SK-N-SH (cell line): ENCODE data around the gene AKAP3. TPM values are rescaled to one million over a fixed set of nuclear protein-coding genes. Genes with fewer than 3 reads are reported as not detected.

Experiments
- CTCF ChIA-PET: fragments of 300-600, 350-600 bp; formaldehyde crosslinking; extraction: SDS; loops from one replicate; lab custom pipeline; 2021; lab: Yijun Ruan, JAX
- POLR2A ChIA-PET: fragments of 350-600 bp; sonication (Branson Sonifier 250); formaldehyde crosslinking; extraction: SDS; loops from one replicate; lab custom pipeline; 2020; ENCODE audit warnings: antibody characterized with exemption, inconsistent platforms; lab: Yijun Ruan, JAX
- DNase-seq: peaks from one replicate; pipeline ENCODE4 v3.0.0; 2012
- H2AFZ ChIP-seq: fragments of 200-600 bp; sonication (generic); 2 replicates; pipeline ENCODE4 v1.8.1; 2016; ENCODE audit warnings: antibody characterized with exemption, mild to moderate bottlenecking, low read depth
- H3F3A ChIP-seq: fragments of 200-600 bp; sonication (generic); replicated peaks from 2 replicates; pipeline ENCODE3; 2016; ENCODE audit warnings: antibody characterized with exemption, mild to moderate bottlenecking; ENCODE audit not compliant: insufficient read depth
- H3K27ac ChIP-seq, 2 experiments: fragments of 200-500 bp in 1 of 2; fragments of 200-600 bp in 1 of 2; sonication (Bioruptor generic) in 1 of 2; sonication (generic), shearing (Covaris generic) in 1 of 2; 2 replicates each; pipeline versions ENCODE4 v1.5.1 to v1.6.1; 2014 to 2016; ENCODE audit warnings: low read depth in 2 of 2, inconsistent platforms in 1 of 2, low read length in 1 of 2, mild to moderate bottlenecking in 1 of 2, mixed read lengths in 1 of 2
- H3K27me3 ChIP-seq: fragments of 200-600 bp; sonication (generic), shearing (Covaris generic); 2 replicates; pipeline ENCODE4 v1.6.1; 2016; ENCODE audit warnings: mixed run types; ENCODE audit not compliant: insufficient read depth
- H3K36me3 ChIP-seq, 2 experiments: fragments of 200-500 bp in 1 of 2; fragments of 200-600 bp in 1 of 2; sonication (Bioruptor generic) in 1 of 2; sonication (generic) in 1 of 2; replicated peaks in 1 of 2; 2 replicates each; pipeline versions ENCODE3 to v1.5.1; 2014 to 2016; ENCODE audit warnings: low read length in 1 of 2, mild to moderate bottlenecking in 1 of 2; ENCODE audit not compliant: insufficient read depth in 2 of 2, control insufficient read depth in 1 of 2
- H3K4me1 ChIP-seq, 2 experiments: fragments of 200-500 bp in 1 of 2; fragments of 200-600 bp in 1 of 2; sonication (Bioruptor generic) in 1 of 2; sonication (generic), shearing (Covaris generic) in 1 of 2; 2 replicates each; pipeline versions ENCODE4 v1.5.1 to v1.6.1; 2014 to 2016; ENCODE audit warnings: low read depth in 1 of 2, low read length in 1 of 2, mixed run types in 1 of 2; ENCODE audit not compliant: insufficient read depth in 2 of 2, control insufficient read depth in 1 of 2
- H3K4me2 ChIP-seq: fragments of 200-600 bp; sonication (generic), shearing (Covaris generic); 2 replicates; pipeline ENCODE4 v1.6.1; 2017; ENCODE audit warnings: mixed run types
- H3K4me3 ChIP-seq, 2 experiments: fragments of 200-500 bp in 1 of 2; fragments of 200-600 bp in 1 of 2; sonication (Bioruptor generic) in 1 of 2; sonication (generic), shearing (Covaris generic) in 1 of 2; 2 replicates each; pipeline versions ENCODE4 v1.5.1 to v1.8.1; 2014 to 2016; ENCODE audit warnings: low read depth in 2 of 2, inconsistent platforms in 1 of 2, low read length in 1 of 2, mild to moderate bottlenecking in 1 of 2, mixed read lengths in 1 of 2, moderate library complexity in 1 of 2
- H3K79me2 ChIP-seq: fragments of 200-600 bp; sonication (generic); 2 replicates; pipeline ENCODE4 v1.8.1; 2017; ENCODE audit warnings: mild to moderate bottlenecking; ENCODE audit not compliant: insufficient read depth
- H3K9ac ChIP-seq: fragments of 200-600 bp; sonication (generic); 2 replicates; pipeline ENCODE4 v1.6.1; 2017; ENCODE audit warnings: mixed run types
- H3K9me2 ChIP-seq: fragments of 200-600 bp; sonication (generic); 2 replicates; pipeline ENCODE4 v1.6.1; 2017; ENCODE audit warnings: mixed run types
- H3K9me3 ChIP-seq: fragments of 200-600 bp; sonication (generic); 2 replicates; pipeline ENCODE4 v1.6.1; 2017; ENCODE audit warnings: mixed run types, mild to moderate bottlenecking, moderate library complexity
- H4K20me1 ChIP-seq: fragments of 200-600 bp; sonication (generic); 2 replicates; pipeline ENCODE4 v1.6.1; 2017; ENCODE audit warnings: mild to moderate bottlenecking, mixed run types; ENCODE audit not compliant: insufficient read depth
- CHD2 ChIP-seq: fragments of 150-350 bp; IDR thresholded peaks from 2 replicates; pipeline ENCODE4 v1.6.1; 2018; ENCODE audit warnings: low read length; ENCODE audit not compliant: partially characterized antibody
- CTCF ChIP-seq: fragments of 200-600 bp; sonication (generic); IDR thresholded peaks from 2 replicates; pipeline ENCODE4 v1.6.1; 2017; ENCODE audit warnings: antibody characterized with exemption, mild to moderate bottlenecking, moderate library complexity
- ELF1 ChIP-seq: IDR thresholded peaks from 2 replicates; pipeline ENCODE4 v1.4.0; 2012
- EP300 ChIP-seq, 2 experiments: IDR thresholded peaks; 2 replicates each; pipeline versions ENCODE4 v1.4.0 to v1.6.1; 2012; ENCODE audit warnings: borderline replicate concordance in 1 of 2, low read depth in 1 of 2, low read length in 1 of 2
- FOSL2 ChIP-seq: IDR thresholded peaks from 2 replicates; pipeline ENCODE4 v1.4.0; 2012; ENCODE audit warnings: low read depth, mild to moderate bottlenecking, moderate library complexity, borderline replicate concordance
- FOXM1 ChIP-seq: IDR thresholded peaks from 2 replicates; pipeline ENCODE4 v1.4.0; 2012; ENCODE audit warnings: low read depth, mild to moderate bottlenecking
- GABPA ChIP-seq: IDR thresholded peaks from 2 replicates; pipeline ENCODE4 v1.4.0; 2012; ENCODE audit warnings: low read depth, mild to moderate bottlenecking
- GATA2 ChIP-seq: sonication (generic); formaldehyde crosslinking; IDR thresholded peaks from 2 replicates; pipeline ENCODE4 v1.5.0; 2020; ENCODE audit warnings: mild to moderate bottlenecking, missing genetic modification reagents
- MEF2A ChIP-seq: IDR thresholded peaks from 2 replicates; pipeline ENCODE4 v1.4.0; 2012; ENCODE audit warnings: low read depth, borderline replicate concordance
- MXI1 ChIP-seq: IDR thresholded peaks from 2 replicates; pipeline ENCODE4 v1.6.1; 2012; ENCODE audit warnings: mild to moderate bottlenecking, low read depth, low read length, improper control_type of control experiment
- NFIC ChIP-seq: IDR thresholded peaks from 2 replicates; pipeline ENCODE4 v1.4.0; 2012; ENCODE audit warnings: borderline replicate concordance
- NRF1 ChIP-seq: IDR thresholded peaks from 2 replicates; pipeline ENCODE4 v1.6.1; 2012; ENCODE audit warnings: low read depth, mild to moderate bottlenecking, low read length
- RCOR1 ChIP-seq: fragments of 150-350 bp; IDR thresholded peaks from 2 replicates; pipeline ENCODE4 v1.6.1; 2017; ENCODE audit warnings: antibody characterized with exemption, low read length
- TAF1 ChIP-seq: IDR thresholded peaks from 2 replicates; pipeline ENCODE4 v1.6.1; 2012; ENCODE audit warnings: low read depth, mild to moderate bottlenecking, low read length, moderate library complexity, borderline replicate concordance
- TEAD4 ChIP-seq: IDR thresholded peaks from 2 replicates; pipeline ENCODE4 v1.4.0; 2012; ENCODE audit warnings: mild to moderate bottlenecking, borderline replicate concordance; ENCODE audit not compliant: insufficient read depth
- YY1 ChIP-seq: IDR thresholded peaks from 2 replicates; pipeline ENCODE4 v1.4.0; 2012; ENCODE audit warnings: low read depth, mild to moderate bottlenecking
- WGBS: methylation state at CpG from one replicate; pipeline ENCODE4 v1.1.6; 2017; ENCODE audit warnings: low lambda C conversion rate; 5-methylcytosine and 5-hydroxymethylcytosine counted together
- polyA plus RNA-seq, 3 experiments: library from polyadenylated mRNA; depleted of rRNA; stranded (reverse); fragments of >200 nt; gene quantifications; 2 replicates each; pipeline ENCODE4 v1.2.3, GENCODE V29; 2012

AKAP3 gene
- polyA plus RNA-seq, 1 of the 3 experiments (the other 2 are of a cell fraction): 0.12 TPM

- Histone ChIP-seq H3K9me2 (no peaks in the 10 kb centered on the region), H2AFZ (no peak overlapping the region), H3K27ac (no peak overlapping the region), H3K9me3 (no peaks in the 10 kb centered on the region), H4K20me1 (no peaks in the 10 kb centered on the region), H3K27me3 (peaks cover 31% of the 10 kb centered on the region; the same call in 1 of the 2 replicates), H3K79me2 (peaks cover 12% of the 10 kb centered on the region), H3K9ac (no peak overlapping the region), H3K4me2 (no peak overlapping the region)
- POLR2A ChIA-PET: no interaction called here
- DNase-seq: no peak
- CTCF ChIA-PET: interaction anchor here (0.9 to 2.9 kb wide), 6 partner anchors 10 to 159 kb away, joined by 3 to 21 read pairs (median 4); partner anchors contain the start of genes AKAP3 and NDUFA9
- TF ChIP-seq NFIC (no peak), CTCF (no peak), TAF1 (no peak), ELF1 (no peak), FOXM1 (no peak), MEF2A (no peak), EP300 (IDR thresholded peaks at IDR 0.05; ENCODE audit: borderline replicate concordance in 1 of 2, low read depth in 1 of 2, low read length in 1 of 2) (no peak)
- TF ChIP-seq, all 33 proteins: peak for 0
- peaks cover 0 to 19% of the 10 kb centered on the region in 2 experiments; a peak in 2 of 4 replicates for H3K4me1 ChIP-seq
- no peak overlapping the region for H3K4me3 ChIP-seq
- 22% methylated on average over 7 of the region's 7 CpGs for WGBS
- H3F3A ChIP-seq: no peaks in the 10 kb centered on the region
- H3K36me3 ChIP-seq: peaks cover 0 to 2% of the 10 kb centered on the region in 2 experiments
Observed at GRCh38 chr12:4603421-4603820, 45.4 kb downstream of the AKAP3 start.

- Histone ChIP-seq H2AFZ (no peak overlapping the region), H3K9me2 (no peaks in the 10 kb centered on the region), H3K4me2 (no peak overlapping the region), H3K79me2 (no peaks in the 10 kb centered on the region), H3K9ac (no peak overlapping the region), H3K27ac (no peak overlapping the region), H4K20me1 (no peaks in the 10 kb centered on the region), H3K36me3 (no peaks in the 10 kb centered on the region)
- DNase-seq: no peak
- WGBS: 61% methylated on average over 6 of the region's 6 CpGs
- TF ChIP-seq CHD2 (no peak), MXI1 (no peak), NRF1 (no peak), GATA2 (CRISPR knock-in tag) (no peak), TEAD4 (no peak), EP300 (IDR thresholded peaks at IDR 0.05; ENCODE audit: borderline replicate concordance in 1 of 2, low read depth in 1 of 2, low read length in 1 of 2) (no peak), GABPA (no peak), RCOR1 (no peak), FOXM1 (no peak), NFIC (no peak), FOSL2 (no peak), YY1 (no peak)
- TF ChIP-seq, all 33 proteins: peak for 0
- POLR2A ChIA-PET: no interaction called here
- Histone ChIP-seq H3F3A (no peaks in the 10 kb centered on the region), H3K9me3 (no peaks in the 10 kb centered on the region), H3K4me1 (no peaks in the 10 kb centered on the region), H3K4me3 (no peak overlapping the region), H3K27me3 (peaks cover 38% of the 10 kb centered on the region; the same call in 1 of the 2 replicates)
- CTCF ChIA-PET: interaction anchor here (1.1 to 3.8 kb wide), 5 partner anchors 9 to 162 kb away, joined by 3 to 28 read pairs (median 5); no protein-coding TSS in a partner anchor
Observed at GRCh38 chr12:4595881-4596280, 53.0 kb downstream of the AKAP3 start.
